Stimulated activated CD8-positive, alpha-beta memory T cell treated with anti-CD3 and anti-CD28 coated beads, Interleukin-7, amount 100 ng/mL, for 48 hours (primary cell): Measurements from ENCODE around the gene KRTAP10-8.
"Not testable (repeated sequence)": the region's sequence is repeated elsewhere in the genome, so short reads cannot be mapped to it uniquely, and the experiment has no call there.

Experiments
- DNase-seq, 2 donors: peaks; one replicate each; pipeline ENCODE4 v3.0.0-alpha.2; 2020; ENCODE audit warnings: low read depth in 1 of 2; ENCODE audit errors: extremely low read depth in 1 of 2

The KRTAP10-8 gene

GRCh38 chr21:44643741-44644310, 31.9 kb downstream of the KRTAP10-8 start:
- DNase-seq: no peak

GRCh38 chr21:44644878-44645277, 33.0 kb downstream of the KRTAP10-8 start:
- no peak for DNase-seq

GRCh38 chr21:44646366-44647221, 34.7 kb downstream of the KRTAP10-8 start, which contains the start of gene KRTAP10-11:
Gene KRTAP10-11, plus strand, starts transcription at chr21:44646414. Its CDS starts 45 bp downstream, at chr21:44646459.
- DNase-seq: not testable (repeated sequence)

- no peak for DNase-seq
Measured at GRCh38 chr21:44647222-44647552, 35.3 kb downstream of the KRTAP10-8 start.

- no peak for DNase-seq
Measured at GRCh38 chr21:44648557-44649311, 36.9 kb downstream of the KRTAP10-8 start.

GRCh38 chr21:44649521-44650100, 37.7 kb downstream of the KRTAP10-8 start:
- no peak for DNase-seq

GRCh38 chr21:44650265-44650972, 38.5 kb downstream of the KRTAP10-8 start:
- DNase-seq: no peak

- no peak for DNase-seq
Measured at GRCh38 chr21:44650973-44651675, 39.2 kb downstream of the KRTAP10-8 start.

GRCh38 chr21:44653123-44653522, 41.2 kb downstream of the KRTAP10-8 start:
- no peak for DNase-seq

GRCh38 chr21:44653656-44654575, 42.0 kb downstream of the KRTAP10-8 start:
- no peak for DNase-seq

GRCh38 chr21:44654576-44655175, 42.8 kb downstream of the KRTAP10-8 start, which contains the start of gene KRTAP12-4:
Gene KRTAP12-4, minus strand, starts transcription at chr21:44654659. Its CDS starts 45 bp downstream, at chr21:44654614.
- no peak for DNase-seq

- no peak for DNase-seq
Measured at GRCh38 chr21:44656868-44657267, 45.0 kb downstream of the KRTAP10-8 start.

GRCh38 chr21:44657635-44658540, 46.0 kb downstream of the KRTAP10-8 start, which contains the start of gene KRTAP12-3:
Gene KRTAP12-3, plus strand, starts transcription at chr21:44657932. Its CDS starts 48 bp downstream, at chr21:44657980.
- DNase-seq: no peak

- DNase-seq: no peak
Measured at GRCh38 chr21:44658541-44658910, 46.6 kb downstream of the KRTAP10-8 start.

GRCh38 chr21:44658913-44659595, 47.2 kb downstream of the KRTAP10-8 start:
- no peak for DNase-seq

- DNase-seq: not testable (repeated sequence)
Measured at GRCh38 chr21:44661567-44661966, 49.7 kb downstream of the KRTAP10-8 start.
